Peyer's patch (tissue), 4 donors: ENCODE data around the gene OTULINL.

Experiments used
- POLR2A ChIP-seq, 2 donors: fragments of 450-650 bp; IDR thresholded peaks; one replicate each; pipeline ENCODE4 v1.5.1; 2017; ENCODE audit warnings: antibody characterized with exemption in 2 of 2, mild to moderate bottlenecking in 2 of 2, moderate library complexity in 2 of 2
- TF ChIP-seq, protein P1 (sequence below), 6 experiments: fragments of 450-650 bp in 4 of 6; fragments of 200-600 bp in 2 of 6; sonication (generic) in 1 of 6; IDR thresholded peaks; one replicate each; pipeline ENCODE4 v1.5.1; 2017 to 2019; ENCODE audit warnings: antibody characterized with exemption in 6 of 6, mild to moderate bottlenecking in 3 of 6, moderate library complexity in 1 of 6

- no peak for TF ChIP-seq POLR2A (IDR thresholded peaks at IDR 0.05)
- TF ChIP-seq, protein P1, sequence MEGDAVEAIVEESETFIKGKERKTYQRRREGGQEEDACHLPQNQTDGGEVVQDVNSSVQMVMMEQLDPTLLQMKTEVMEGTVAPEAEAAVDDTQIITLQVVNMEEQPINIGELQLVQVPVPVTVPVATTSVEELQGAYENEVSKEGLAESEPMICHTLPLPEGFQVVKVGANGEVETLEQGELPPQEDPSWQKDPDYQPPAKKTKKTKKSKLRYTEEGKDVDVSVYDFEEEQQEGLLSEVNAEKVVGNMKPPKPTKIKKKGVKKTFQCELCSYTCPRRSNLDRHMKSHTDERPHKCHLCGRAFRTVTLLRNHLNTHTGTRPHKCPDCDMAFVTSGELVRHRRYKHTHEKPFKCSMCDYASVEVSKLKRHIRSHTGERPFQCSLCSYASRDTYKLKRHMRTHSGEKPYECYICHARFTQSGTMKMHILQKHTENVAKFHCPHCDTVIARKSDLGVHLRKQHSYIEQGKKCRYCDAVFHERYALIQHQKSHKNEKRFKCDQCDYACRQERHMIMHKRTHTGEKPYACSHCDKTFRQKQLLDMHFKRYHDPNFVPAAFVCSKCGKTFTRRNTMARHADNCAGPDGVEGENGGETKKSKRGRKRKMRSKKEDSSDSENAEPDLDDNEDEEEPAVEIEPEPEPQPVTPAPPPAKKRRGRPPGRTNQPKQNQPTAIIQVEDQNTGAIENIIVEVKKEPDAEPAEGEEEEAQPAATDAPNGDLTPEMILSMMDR (IDR thresholded peaks at IDR 0.05): no peak
Observed at GRCh38 chr5:14607104-14607503, 25.5 kb downstream of the OTULINL start.
